GM19099 (cell line): ENCODE results near the gene WDR33.

Experiments used
- POLR2A ChIP-seq: IDR thresholded peaks from 3 replicates; pipeline ENCODE4 v1.6.1; 2011; ENCODE audit warnings: low read depth; ENCODE audit not compliant: insufficient read length; ENCODE audit errors: extremely low read depth

The WDR33 gene

DNA sequence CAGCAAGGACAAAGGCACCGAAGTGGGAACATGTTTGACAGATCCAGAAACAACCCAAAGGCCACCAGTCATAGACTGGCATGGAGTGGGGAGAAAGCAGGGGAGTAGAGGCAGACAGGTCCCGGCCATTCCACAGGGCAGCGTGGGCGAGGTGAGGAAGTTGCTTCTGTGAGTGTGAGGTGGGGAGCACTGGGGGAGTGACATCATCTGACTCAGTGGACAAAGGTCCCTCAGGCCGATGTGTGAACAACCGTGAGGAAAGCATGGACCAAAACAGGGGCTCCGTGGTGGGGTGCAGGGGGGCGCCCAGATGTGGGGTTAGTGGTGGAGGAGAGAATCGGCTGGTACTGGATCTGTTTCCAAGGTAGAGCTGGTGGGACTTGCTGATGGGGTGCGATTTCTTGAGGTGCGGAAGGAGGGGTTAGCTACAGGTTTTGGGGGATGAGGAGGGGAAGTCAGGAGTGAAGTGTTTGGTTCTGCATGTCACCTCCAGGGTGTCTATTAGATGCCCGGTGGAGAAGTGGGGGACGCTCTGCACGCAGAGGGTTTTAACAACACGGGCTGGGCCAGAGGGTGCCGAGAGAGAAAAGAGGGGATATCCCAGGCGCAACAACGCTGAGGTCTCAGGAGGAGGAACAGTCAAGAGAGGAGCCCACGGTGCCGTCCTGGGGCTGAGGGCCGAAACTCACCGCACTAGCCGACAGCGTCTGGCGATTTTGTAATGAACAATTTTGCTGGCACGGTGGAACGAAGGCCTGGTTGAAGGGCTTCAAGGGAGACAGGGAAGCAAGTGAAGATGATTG lies 112.2 kb downstream of the WDR33 start:
- no peak for TF ChIP-seq POLR2A

DNA sequence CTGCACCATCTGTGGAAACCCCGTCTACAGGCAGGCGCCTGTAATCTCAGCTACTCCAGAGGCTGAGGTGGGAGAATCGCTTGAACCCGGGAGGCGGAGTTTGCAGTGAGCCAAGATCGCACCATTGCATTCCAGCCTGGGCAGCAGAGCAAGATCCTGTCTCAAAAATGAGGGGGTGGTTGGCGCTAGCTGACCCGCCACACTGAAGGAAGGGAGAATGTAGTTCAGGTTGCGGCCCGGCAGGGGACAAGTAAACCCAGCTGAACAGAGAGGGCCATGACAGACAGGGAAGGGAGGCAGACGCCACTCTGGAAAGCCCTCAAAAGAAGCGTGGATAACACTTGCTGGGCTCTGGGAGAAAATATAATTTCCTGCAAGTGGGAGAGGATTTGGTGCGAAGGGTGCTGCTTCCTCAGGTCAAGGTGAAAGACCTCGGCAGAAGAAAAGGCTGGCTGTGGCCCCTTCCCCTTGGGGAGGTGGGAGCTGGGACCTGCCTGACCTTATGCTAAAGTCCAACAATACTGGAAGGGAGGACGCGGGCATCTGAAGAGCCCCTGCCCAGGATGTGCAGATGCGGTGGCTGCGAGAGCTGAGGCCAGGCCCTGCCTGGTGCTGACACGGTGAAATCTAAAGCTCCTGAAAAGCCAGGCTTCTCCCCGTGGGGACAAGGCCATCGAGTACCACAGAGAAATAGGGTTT lies 113.3 kb downstream of the WDR33 start:
- TF ChIP-seq POLR2A = no peak

DNA sequence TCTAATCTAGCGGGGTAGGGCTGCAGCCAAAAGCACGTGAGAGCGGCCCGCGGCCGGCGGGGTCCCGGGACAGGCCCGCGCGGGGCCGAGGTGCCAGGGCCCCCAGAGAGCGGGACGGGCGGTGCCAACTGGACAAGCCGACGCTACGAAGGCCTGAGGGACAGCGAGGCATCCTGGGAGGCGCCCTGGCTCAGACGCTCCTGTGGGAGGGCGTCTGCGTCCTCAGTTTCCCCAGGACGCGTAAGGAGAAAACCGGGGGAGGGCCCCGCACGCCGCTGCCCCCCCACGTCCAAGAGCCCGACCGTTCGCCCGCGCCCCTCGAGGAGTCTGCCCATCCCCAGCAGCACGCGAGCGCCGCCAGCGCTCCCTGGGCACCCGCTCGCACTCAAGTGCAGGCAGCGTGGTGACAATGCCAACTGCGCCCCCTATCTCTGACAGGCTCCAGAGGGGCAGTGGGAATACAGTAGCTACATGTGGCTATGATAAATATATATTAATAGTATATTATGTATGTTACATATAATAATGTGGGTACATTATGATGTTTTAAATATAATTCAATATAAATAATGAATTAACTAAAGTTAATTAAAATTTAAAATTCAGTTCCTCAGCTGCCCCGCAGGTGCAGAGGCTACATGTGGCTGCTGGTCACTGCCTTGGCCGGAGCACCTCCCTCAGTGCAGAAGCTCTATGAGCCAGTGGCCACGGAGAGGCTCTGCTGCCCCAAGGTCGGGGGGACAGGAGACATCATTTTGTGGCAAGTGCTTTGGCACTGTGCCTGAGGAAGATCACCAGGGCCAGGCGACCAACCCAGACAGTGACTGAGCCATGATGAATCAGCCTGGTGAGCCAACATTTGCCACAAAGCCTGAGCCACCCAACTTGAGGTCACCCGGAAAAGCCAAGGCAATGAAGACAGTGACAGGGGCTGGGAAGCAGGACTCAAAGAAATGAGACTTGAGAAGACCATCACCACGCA lies 115.2 kb downstream of the WDR33 start:
- no peak for TF ChIP-seq POLR2A

GRCh38 chr2:127694986-127695385 lies 116.0 kb downstream of the WDR33 start:
- no peak for TF ChIP-seq POLR2A

DNA sequence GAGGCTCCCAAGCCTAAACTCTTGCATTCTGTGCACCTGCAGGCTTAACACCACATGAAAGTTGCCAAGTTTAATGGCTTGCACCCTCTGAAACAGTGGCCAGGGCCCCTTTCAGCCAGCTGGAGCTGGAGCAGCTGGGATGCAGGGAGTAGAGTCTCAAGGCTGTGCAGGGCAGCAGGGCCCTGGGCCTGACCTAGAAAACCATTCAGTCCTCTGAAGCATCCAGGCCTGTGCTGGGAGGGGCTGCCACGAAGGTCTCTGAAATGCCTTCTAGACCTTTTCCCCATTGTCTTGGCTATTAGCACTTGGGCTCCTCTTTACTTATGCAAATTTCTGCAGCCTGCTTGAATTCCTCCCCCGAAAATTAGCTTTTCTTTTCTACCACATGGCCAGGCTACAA lies 120.3 kb downstream of the WDR33 start:
- no peak for TF ChIP-seq POLR2A

GRCh38 chr2:127688405-127688804 lies 122.6 kb downstream of the WDR33 start:
- TF ChIP-seq POLR2A = no peak

DNA sequence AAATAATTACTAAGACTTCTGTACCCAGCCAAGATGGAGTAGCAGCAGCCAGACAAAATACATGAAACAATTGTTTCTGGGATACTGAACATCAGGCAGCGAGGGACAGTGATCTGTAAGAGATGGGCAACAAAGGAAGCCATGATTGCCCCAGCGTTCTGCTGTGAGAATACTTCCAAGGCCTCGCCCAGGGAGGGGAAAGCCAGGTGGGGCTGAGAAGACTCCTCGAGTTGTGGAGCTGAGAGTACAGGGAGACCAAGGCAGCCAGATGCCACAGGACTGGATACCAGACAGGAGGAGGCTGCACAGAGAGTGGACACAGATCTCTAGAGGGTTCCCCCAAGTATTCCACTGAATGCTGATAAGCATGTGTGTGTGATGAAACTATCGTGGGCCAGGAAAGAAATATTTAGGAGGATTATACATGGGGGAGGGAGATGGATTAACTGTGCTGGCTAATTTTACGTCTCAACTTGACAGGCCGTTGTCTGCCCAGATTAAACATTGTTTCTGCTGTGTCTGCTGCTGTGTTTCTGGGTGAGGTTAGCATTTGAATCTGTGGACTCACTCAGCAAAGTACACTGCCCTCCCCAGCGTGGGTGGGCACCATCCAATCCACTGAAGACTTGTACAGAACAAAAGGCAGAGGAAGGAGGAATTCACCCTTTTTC lies 125.4 kb downstream of the WDR33 start:
- TF ChIP-seq POLR2A = no peak

DNA sequence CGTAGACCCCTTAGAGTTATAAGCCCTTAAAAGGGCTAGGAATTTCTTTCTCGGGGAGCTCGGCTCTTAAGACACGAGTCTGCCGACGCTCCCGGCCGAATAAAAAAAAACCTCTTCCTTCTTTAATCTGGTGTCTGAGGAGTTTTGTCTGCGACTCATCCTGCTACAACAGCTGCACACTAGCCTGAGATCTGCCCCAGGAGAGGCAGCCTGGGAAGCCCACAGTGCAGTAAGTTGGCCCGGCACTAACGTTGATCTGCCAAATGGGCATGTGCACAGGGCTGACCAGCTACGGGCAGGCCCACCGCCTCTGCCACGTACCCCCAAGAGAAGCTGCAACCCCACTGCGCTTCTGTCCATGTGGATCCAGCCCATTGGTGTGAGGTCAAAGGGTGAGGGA lies 127.2 kb downstream of the WDR33 start:
- no peak for TF ChIP-seq POLR2A

- no peak for TF ChIP-seq POLR2A
Measured at GRCh38 chr2:127683056-127683455, 127.9 kb downstream of the WDR33 start.

GRCh38 chr2:127681976-127682857 lies 128.8 kb downstream of the WDR33 start:
- no peak for TF ChIP-seq POLR2A

DNA sequence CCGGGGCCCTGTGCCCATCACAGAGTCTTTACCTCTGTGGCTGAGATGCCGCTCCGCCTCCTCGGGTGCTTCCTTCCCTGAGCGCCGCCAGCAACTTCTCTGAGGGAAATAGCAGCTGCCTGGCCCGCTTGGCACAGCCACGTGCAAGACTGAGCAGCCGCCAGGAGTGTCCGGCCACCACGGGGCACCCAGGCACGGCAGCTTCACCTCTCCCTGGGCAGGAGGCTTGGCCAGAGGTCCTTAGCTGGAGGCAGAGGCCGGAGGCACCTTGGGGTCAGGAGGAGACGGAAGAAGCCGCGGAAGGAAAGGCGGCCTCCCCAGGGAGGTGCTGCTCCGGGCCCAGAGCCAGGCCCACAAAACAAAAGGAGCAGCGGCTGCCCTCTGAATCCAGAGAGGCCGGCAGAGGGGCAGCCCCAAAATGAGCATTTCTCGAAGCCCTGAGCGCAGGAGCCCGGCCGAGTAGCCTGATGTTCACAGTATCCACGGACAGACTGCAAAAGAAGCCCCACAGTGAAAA lies 129.6 kb downstream of the WDR33 start:
- TF ChIP-seq POLR2A = no peak

DNA sequence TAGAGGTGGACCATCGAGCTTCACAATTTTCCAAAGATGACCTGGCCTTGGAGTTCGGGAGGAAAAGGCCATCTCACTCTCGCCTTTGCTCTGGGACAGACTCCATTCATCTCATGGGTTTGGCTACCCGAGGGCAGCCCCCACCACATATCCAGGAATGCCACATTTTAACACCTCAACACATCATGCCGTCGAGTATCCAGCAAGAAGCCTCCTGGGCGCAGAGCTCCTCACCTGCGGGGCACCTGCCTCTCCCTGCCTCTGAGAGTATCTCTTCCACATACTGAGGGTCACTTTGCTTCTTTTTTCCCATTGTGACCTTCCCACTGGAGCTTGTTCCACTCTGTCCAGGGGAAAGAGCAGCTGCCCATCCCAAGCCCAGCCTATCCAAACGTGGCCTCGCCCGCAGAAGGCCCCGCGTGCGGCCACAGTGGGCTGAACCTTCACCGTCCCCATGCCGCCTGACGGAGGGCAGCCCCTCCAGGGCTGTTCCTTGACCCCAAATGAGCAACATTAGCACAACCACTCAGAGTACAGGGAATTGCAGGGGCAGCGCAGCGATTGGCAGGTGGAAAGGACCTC lies 130.2 kb downstream of the WDR33 start:
- no peak for TF ChIP-seq POLR2A
